ENCODE data around the gene PGLYRP4. TPM values are rescaled to one million over a fixed set of nuclear protein-coding genes. Genes with fewer than 3 reads are reported as not detected.

The PGLYRP4 gene
- total RNA-seq, 1 donor from 2014 or later, result not detected

- Mint-ChIP-seq H3K9me3 (no peaks in the 10 kb centered on the region), H3K4me3 (no peak overlapping the region), H3K27ac (ENCODE audit: unreplicated experiment) (no peak overlapping the region), H3K4me1 (no peaks in the 10 kb centered on the region), H3K27me3 (ENCODE audit: low read depth) (peaks cover 67% of the 10 kb centered on the region), H3K36me3 (ENCODE audit: low read depth) (no peaks in the 10 kb centered on the region)
- DNase-seq (ENCODE audit: low read depth, low spot score), result no peak
- no peak for TF ChIP-seq CTCF (conservative IDR thresholded peaks at IDR 0.05)
Measured at GRCh38 chr1:153340356-153340755, 8.3 kb downstream of the PGLYRP4 start.

- H3K4me1 Mint-ChIP-seq, result no peaks in the 10 kb centered on the region
- H3K4me3 Mint-ChIP-seq, result no peak overlapping the region
- no peak for DNase-seq (ENCODE audit: low read depth, low spot score)
- H3K9me3 Mint-ChIP-seq, result no peaks in the 10 kb centered on the region
- peaks cover 68% of the 10 kb centered on the region for H3K27me3 Mint-ChIP-seq (ENCODE audit: low read depth)
- no peak overlapping the region for H3K27ac Mint-ChIP-seq (ENCODE audit: unreplicated experiment)
- TF ChIP-seq CTCF (conservative IDR thresholded peaks at IDR 0.05), result no peak
- no peaks in the 10 kb centered on the region for H3K36me3 Mint-ChIP-seq (ENCODE audit: low read depth)
Measured at GRCh38 chr1:153339802-153340201, 8.8 kb downstream of the PGLYRP4 start.

DNA sequence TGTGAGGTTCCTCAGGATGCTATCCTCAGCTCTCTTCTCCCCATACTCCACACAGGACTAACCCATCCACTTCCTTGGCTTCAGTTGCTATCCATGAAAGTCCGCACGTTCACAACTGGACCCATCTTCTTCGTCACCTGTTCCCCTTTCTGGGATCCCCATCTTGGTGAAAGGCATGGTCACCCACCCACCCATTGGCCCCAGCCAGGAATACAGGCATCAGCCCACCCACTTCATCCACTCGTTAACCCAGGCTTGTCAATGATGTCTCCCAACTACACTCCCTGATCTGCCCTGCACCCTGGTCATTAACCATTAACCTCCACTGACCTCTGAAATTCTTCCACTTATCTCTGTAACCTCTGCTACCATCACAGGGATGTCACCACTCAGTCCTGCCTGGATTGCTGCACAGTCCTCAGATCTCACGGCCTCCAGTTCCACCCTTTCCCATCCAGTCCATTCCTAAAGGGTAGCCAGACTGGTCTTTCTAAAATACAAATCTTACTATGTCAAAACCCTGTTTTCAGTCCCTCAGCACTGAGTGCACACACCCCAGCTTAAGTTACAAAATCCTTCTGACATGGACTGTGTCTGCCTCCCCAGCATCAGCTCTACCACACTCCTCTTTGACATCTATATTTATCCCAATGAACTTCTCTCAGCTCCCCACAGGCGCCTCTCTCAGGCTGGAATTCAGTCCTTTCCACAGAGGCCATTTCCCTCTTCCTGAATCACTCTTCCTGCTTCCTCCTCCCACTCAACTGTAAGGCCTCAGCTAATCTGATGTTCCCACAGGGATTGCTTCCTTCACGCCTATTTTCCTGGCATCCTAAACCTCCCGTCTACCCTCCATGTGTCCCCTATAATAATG lies 10.4 kb downstream of the PGLYRP4 start:
- H3K27ac Mint-ChIP-seq (ENCODE audit: unreplicated experiment), result no peak overlapping the region
- no peaks in the 10 kb centered on the region for H3K9me3 Mint-ChIP-seq
- H3K36me3 Mint-ChIP-seq (ENCODE audit: low read depth), result no peaks in the 10 kb centered on the region
- no peaks in the 10 kb centered on the region for H3K4me1 Mint-ChIP-seq
- H3K27me3 Mint-ChIP-seq (ENCODE audit: low read depth), result peaks cover 62% of the 10 kb centered on the region
- TF ChIP-seq CTCF (conservative IDR thresholded peaks at IDR 0.05), result no peak
- no peak for DNase-seq (ENCODE audit: low read depth, low spot score)
- no peak overlapping the region for H3K4me3 Mint-ChIP-seq

- H3K27ac Mint-ChIP-seq (ENCODE audit: unreplicated experiment), result no peak overlapping the region
- no peaks in the 10 kb centered on the region for H3K36me3 Mint-ChIP-seq (ENCODE audit: low read depth)
- H3K4me1 Mint-ChIP-seq, result no peaks in the 10 kb centered on the region
- no peak overlapping the region for H3K4me3 Mint-ChIP-seq
- no peak for TF ChIP-seq CTCF (conservative IDR thresholded peaks at IDR 0.05)
- no peak for DNase-seq (ENCODE audit: low read depth, low spot score)
- H3K27me3 Mint-ChIP-seq (ENCODE audit: low read depth), result peaks cover 61% of the 10 kb centered on the region
- no peaks in the 10 kb centered on the region for H3K9me3 Mint-ChIP-seq
Measured at GRCh38 chr1:153336650-153337049, 12.0 kb downstream of the PGLYRP4 start.

- no peak for DNase-seq (ENCODE audit: low read depth, low spot score)
- H3K9me3 Mint-ChIP-seq, result peaks cover 5% of the 10 kb centered on the region
- TF ChIP-seq CTCF (conservative IDR thresholded peaks at IDR 0.05), result no peak
- peaks cover 56% of the 10 kb centered on the region for H3K27me3 Mint-ChIP-seq (ENCODE audit: low read depth)
- H3K27ac Mint-ChIP-seq (ENCODE audit: unreplicated experiment), result no peak overlapping the region
- no peaks in the 10 kb centered on the region for H3K4me1 Mint-ChIP-seq
- no peak overlapping the region for H3K4me3 Mint-ChIP-seq
- no peaks in the 10 kb centered on the region for H3K36me3 Mint-ChIP-seq (ENCODE audit: low read depth)
Measured at GRCh38 chr1:153333902-153334301, 14.7 kb downstream of the PGLYRP4 start.
